PC-3 (cell line): ENCODE results near the gene NDOR1. TPM values are rescaled to one million over a fixed set of nuclear protein-coding genes. Genes with fewer than 3 reads are reported as not detected.

Experiments used
- ATAC-seq: fragments of 200-7000 bp; cut with Tn5 transposase; 2 replicates; pipeline ENCODE4 v1.9.1; 2020; ENCODE audit warnings: mild to moderate bottlenecking, moderate library complexity
- BruUV-seq: library from RNA; stranded (reverse); fragments of 400-500 nt; replicated peaks from 2 replicates; lab custom pipeline; 2021; lab: Mats Ljungman, UMichigan
- CTCF ChIA-PET: fragments of 300-600 bp; sonication (Branson Sonifier 250); formaldehyde crosslinking; loops from one replicate; lab custom pipeline; 2022; ENCODE audit warnings: antibody characterized with exemption; lab: Charles Lee
- POLR2A ChIA-PET: fragments of 300-600 bp; sonication (Branson Sonifier 250); formaldehyde crosslinking; loops from one replicate; lab custom pipeline; 2022; ENCODE audit warnings: antibody characterized with exemption; ENCODE audit not compliant: unreplicated experiment; lab: Charles Lee
- DNase-seq: peaks from one replicate; pipeline ENCODE4 v3.0.0-alpha.2; 2015
- H2AFZ ChIP-seq: fragments of 300-600 bp; sonication (generic); 2 replicates; pipeline ENCODE4 v1.6.0; 2016; ENCODE audit warnings: antibody characterized with exemption, low read length
- H3F3A ChIP-seq: fragments of 300-600 bp; sonication (generic); one replicate; pipeline ENCODE4 v1.6.0; 2017; ENCODE audit warnings: antibody characterized with exemption, low read length, control low read depth, mild to moderate bottlenecking; ENCODE audit not compliant: unreplicated experiment
- H3K27ac ChIP-seq: fragments of 300-600 bp; sonication (generic); 2 replicates; pipeline ENCODE4 v1.5.1; 2016; ENCODE audit warnings: mild to moderate bottlenecking, low read length
- H3K27me3 ChIP-seq: fragments of 300-600 bp; sonication (generic); 2 replicates; pipeline ENCODE4 v1.6.1; 2016; ENCODE audit warnings: low read length, mixed read lengths
- H3K36me3 ChIP-seq: fragments of 300-600 bp; sonication (generic); 2 replicates; pipeline ENCODE4 v1.6.1; 2016; ENCODE audit warnings: low read depth, mixed run types, low read length, mixed read lengths
- H3K4me1 ChIP-seq: fragments of 300-600 bp; sonication (generic); 2 replicates; pipeline ENCODE4 v1.5.1; 2016; ENCODE audit warnings: low read length; ENCODE audit not compliant: insufficient read depth
- H3K4me2 ChIP-seq: fragments of 300-600 bp; sonication (generic); 2 replicates; pipeline ENCODE4 v1.6.0; 2016; ENCODE audit warnings: low read length
- H3K4me3 ChIP-seq: fragments of 300-600 bp; sonication (generic); 2 replicates; pipeline ENCODE4 v1.5.1; 2016; ENCODE audit warnings: mild to moderate bottlenecking, low read length, mixed read lengths
- H3K79me2 ChIP-seq: fragments of 300-600 bp; sonication (generic); 2 replicates; pipeline ENCODE4 v1.6.1; 2017; ENCODE audit warnings: low read length, mixed read lengths
- H3K9ac ChIP-seq: fragments of 300-600 bp; sonication (generic); 2 replicates; pipeline ENCODE4 v1.6.0; 2016; ENCODE audit warnings: mild to moderate bottlenecking, low read length
- H3K9me2 ChIP-seq: fragments of 300-600 bp; sonication (generic); replicated peaks from 2 replicates; pipeline ENCODE4 v1.6.1; 2016; ENCODE audit warnings: mixed run types, low read length, mixed read lengths
- H3K9me3 ChIP-seq: fragments of 300-600 bp; sonication (generic); 2 replicates; pipeline ENCODE4 v1.6.1; 2016; ENCODE audit warnings: low read length, mixed read lengths
- H4K20me1 ChIP-seq: fragments of 300-600 bp; sonication (generic); 2 replicates; pipeline ENCODE4 v1.6.1; 2016; ENCODE audit warnings: low read length, mixed read lengths
- CTCF ChIP-seq: fragments of 300-600 bp; sonication (generic); conservative IDR thresholded peaks from 2 replicates; pipeline ENCODE4 v1.5.1; 2017; ENCODE audit warnings: antibody characterized with exemption, low read depth, mild to moderate bottlenecking, low read length
- EZH2 ChIP-seq: fragments of 300-600 bp; sonication (generic); IDR thresholded peaks from one replicate; pipeline ENCODE4 v1.6.1; 2017; ENCODE audit warnings: antibody characterized with exemption, mild to moderate bottlenecking, low read length; ENCODE audit not compliant: unreplicated experiment
- EZH2phosphoT487 ChIP-seq: fragments of 300-600 bp; sonication (generic); IDR thresholded peaks from 2 replicates; pipeline ENCODE4 v1.6.1; 2018; ENCODE audit warnings: mild to moderate bottlenecking, antibody characterized with exemption, low read length, borderline replicate concordance
- intact Hi-C: fragments of 100-400 bp; cut with micrococcal nuclease; formaldehyde crosslinking; loops from 2 replicates; pipeline ENCODE4 v1.9.0; 2023
- total RNA-seq: library from RNA; depleted of rRNA; stranded (reverse); fragments of >200 nt; gene quantifications from 2 replicates; pipeline ENCODE4 v1.2.3, GENCODE V29; 2014

The NDOR1 gene
- total RNA-seq, 1 experiment from 2014 or later, result 25.7 TPM

- Histone ChIP-seq H3K4me2 (peak overlapping the region; percentile 94), H3K4me1 (peaks cover 15% of the 10 kb centered on the region; the same call in 1 of the 2 replicates), H3F3A (no peaks in the 10 kb centered on the region), H3K27me3 (no peaks in the 10 kb centered on the region), H3K9me3 (no peaks in the 10 kb centered on the region), H3K9ac (peak overlapping the region; percentile 91), H3K79me2 (peaks cover 18% of the 10 kb centered on the region), H2AFZ (peak overlapping the region; percentile 74), H3K4me3 (peak overlapping the region; percentile 93), H3K27ac (no peak overlapping the region), H4K20me1 (no peaks in the 10 kb centered on the region), H3K9me2 (no peaks in the 10 kb centered on the region), H3K36me3 (no peaks in the 10 kb centered on the region; the same call in 1 of the 2 replicates)
- DNase-seq (peak; percentile 6), ATAC-seq (peak; percentile 55)
- CTCF ChIA-PET, result no interaction called here
- TF ChIP-seq EZH2 (no peak), CTCF (no peak), EZH2phosphoT487 (no peak)
- POLR2A ChIA-PET, result no interaction called here
- BruUV-seq, result no TSS peak
- intact Hi-C loops, result no loop called here
These were observed 50.1 kb downstream of the NDOR1 start for GRCh38 chr9:137255448-137256114.

- Histone ChIP-seq H3K9ac (peak overlapping the region; percentile 91; the same call in 1 of the 2 replicates), H3K79me2 (peaks cover 18% of the 10 kb centered on the region)
These were observed 50.9 kb downstream of the NDOR1 start for GRCh38 chr9:137256362-137256761.

More at GRCh38 chr9:137256362-137256761, 50.9 kb downstream of the NDOR1 start:
- ChIA-PET POLR2A (no interaction called here), CTCF (no interaction called here)
- H3K4me2 ChIP-seq, result peak overlapping the region; percentile 94
- H2AFZ ChIP-seq, result no peak overlapping the region
- intact Hi-C loops, result no loop called here
- peaks cover 15% of the 10 kb centered on the region; the same call in 1 of the 2 replicates for H3K4me1 ChIP-seq
- TF ChIP-seq EZH2 (no peak), EZH2phosphoT487 (no peak), CTCF (no peak)
- no peaks in the 10 kb centered on the region for H3F3A ChIP-seq
- peak overlapping the region; percentile 93 for H3K4me3 ChIP-seq
- DNase-seq (no peak), ATAC-seq (no peak)
- no peaks in the 10 kb centered on the region for H3K27me3 ChIP-seq
- H3K36me3 ChIP-seq, result no peaks in the 10 kb centered on the region; the same call in 1 of the 2 replicates
- H3K9me3 ChIP-seq, result no peaks in the 10 kb centered on the region
- no TSS peak for BruUV-seq
- H4K20me1 ChIP-seq, result no peaks in the 10 kb centered on the region
- no peak overlapping the region for H3K27ac ChIP-seq
- H3K9me2 ChIP-seq, result no peaks in the 10 kb centered on the region
